CD1c-positive myeloid dendritic cell (primary cell): ENCODE measurements around the gene DOCK7.
"Not testable (repeated sequence)": the region's sequence is repeated elsewhere in the genome, so short reads cannot be mapped to it uniquely, and the experiment has no call there.

Experiments used
- DNase-seq: peaks from one replicate; pipeline ENCODE4 v3.0.0-alpha.2; 2016; ENCODE audit errors: extremely low spot score

The DOCK7 gene

DNA sequence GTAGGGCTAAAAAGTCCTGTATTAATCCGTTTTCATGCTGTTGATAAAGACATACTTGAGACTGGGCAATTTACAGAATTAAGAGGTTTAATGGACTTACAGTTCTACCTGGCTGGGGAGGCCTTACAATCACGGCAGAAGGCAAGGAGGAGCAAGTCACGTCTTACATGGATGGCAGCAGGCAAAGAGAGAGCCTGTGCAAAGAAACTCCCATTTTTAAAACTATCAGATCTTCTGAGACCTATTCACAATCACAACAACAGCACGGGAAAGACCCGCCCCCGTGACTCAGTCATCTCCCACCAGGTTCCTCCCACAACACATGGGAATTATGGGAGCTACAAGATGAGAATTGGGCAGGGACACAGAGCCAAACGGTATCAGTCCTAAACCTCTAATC, 6.3 kb upstream of the DOCK7 start:
- not testable (repeated sequence) for DNase-seq

DNA sequence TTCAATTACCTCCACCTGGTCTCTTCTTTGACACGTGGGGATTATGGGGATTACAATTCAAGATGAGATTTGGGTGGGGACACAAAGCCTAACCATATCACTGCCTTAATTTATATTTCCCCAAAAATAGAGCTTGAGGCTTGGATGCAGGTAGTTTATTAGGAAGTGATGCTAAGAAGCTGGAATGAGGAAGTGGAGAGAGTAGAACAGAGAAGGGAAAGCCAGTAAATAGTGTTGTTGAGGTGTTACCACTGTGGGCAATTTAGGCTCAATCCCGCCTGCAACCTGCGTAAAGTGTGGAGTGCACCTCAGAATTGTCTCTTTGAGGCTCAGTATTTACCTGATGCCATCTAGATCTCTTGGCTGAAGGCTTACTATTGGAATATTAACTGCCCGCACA, 4.9 kb upstream of the DOCK7 start:
- DNase-seq, result no peak

- DNase-seq, result no peak
These were observed 3.1 kb upstream of the DOCK7 start for GRCh38 chr1:62691062-62691844.

- DNase-seq, result peak; percentile 59
These were observed 1.3 kb upstream of the DOCK7 start for GRCh38 chr1:62689524-62689923.

- no peak for DNase-seq
These were observed 500 bp upstream of the DOCK7 start for GRCh38 chr1:62688687-62689085.

DNA sequence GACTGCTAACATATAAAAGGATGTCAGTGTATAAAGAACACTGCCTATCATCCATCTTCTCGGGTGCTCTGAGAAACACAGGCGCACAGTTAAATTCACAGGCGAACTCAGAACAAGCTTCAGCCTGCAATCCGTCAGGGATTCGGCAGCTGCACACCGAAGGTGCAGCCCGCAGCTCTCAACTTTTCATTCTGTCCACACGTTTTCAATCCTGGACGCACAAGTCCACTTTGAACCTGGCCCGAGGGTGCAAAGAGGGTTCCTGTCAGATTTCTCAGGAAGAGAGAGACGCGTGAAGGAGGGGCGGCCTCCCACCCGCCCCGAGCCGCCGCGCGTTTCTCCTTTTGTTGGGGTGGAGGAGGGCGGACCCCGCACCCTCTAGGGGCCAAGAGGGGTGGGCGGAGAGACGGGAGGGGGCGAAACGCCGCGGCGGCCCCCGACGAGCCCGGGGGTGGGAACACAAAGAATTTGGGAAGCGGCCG, 724 bp downstream of the DOCK7 start:
- DNase-seq, result peak; percentile 61

- no peak for DNase-seq
These were observed 1.4 kb downstream of the DOCK7 start for GRCh38 chr1:62686822-62687221.

DNA sequence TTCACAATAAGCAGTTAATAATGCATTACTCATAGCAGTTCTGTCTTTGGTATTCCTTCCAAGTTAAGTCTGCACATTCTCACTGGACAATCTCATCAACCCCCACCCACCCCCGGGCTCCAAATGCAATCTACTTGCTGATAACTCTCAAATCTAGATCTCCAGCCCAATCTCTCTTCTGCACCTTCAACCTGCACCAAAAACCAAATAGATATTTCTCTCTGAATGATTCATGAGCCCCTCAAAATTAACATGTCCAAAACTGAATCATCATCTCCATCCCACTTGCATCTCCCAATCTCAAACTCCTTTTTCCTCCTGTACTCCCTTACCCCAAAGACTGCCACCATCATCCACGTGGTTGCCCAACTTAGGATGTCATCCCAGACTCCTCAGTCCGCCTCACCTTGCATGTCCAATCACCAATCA, 2.7 kb downstream of the DOCK7 start:
- DNase-seq, result no peak

GRCh38 chr1:62682531-62682930, 5.7 kb downstream of the DOCK7 start:
- no peak for DNase-seq

DNA sequence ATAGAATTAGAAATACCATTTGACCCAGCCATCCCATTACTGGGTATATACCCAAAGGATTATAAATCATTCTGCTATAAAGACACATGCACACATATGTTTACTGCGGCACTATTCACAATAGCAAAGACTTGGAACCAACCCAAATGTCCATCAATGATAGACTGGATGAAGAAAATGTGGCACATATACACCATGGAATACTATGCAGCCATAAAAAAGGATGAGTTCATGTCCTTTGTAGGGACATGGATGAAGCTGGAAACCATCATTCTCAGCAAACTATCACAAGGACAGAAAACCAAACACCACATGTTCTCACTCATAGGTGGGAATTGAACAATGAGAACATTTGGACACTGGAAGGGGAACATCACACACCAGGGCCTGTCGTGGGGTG, 7.2 kb downstream of the DOCK7 start:
- not testable (repeated sequence) for DNase-seq

- not testable (repeated sequence) for DNase-seq
These were observed 10.4 kb downstream of the DOCK7 start for GRCh38 chr1:62677822-62678221.

DNA sequence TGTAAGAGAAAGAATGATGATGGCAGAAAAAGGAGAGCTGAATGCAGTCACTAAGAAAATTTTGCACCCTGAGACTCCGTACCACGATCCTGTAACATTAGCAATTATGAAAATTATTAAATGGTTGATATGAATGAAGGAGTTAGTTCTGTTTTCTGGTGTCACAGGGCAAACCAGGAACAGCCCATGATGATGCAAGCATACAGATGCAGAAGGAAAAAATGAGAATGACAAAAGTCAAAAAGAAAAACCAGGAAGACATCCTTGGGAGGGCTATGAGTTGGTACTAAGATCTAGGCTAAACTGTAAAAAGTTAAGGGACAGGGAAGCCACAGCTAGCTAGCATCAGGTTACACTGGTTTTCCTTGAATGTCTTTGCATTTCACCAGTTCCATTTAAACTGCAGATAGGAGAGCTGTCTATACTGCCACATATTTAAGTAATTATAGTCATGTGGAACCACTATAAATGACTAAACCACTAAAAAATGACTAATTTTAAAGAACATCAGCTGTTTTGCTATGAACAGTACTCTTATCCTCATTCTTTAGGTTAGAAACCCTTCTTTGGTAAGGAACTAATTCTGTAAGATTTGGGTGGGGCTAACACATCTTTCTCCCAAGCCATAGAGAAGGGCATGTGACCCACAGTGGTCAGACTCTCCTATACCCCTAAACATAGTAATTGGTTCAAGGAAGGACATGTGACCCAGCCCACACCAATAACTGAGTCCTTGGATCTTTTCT, 11.4 kb downstream of the DOCK7 start:
- DNase-seq, result peak; percentile 54

GRCh38 chr1:62673629-62674028, 14.6 kb downstream of the DOCK7 start:
- no peak for DNase-seq

DNA sequence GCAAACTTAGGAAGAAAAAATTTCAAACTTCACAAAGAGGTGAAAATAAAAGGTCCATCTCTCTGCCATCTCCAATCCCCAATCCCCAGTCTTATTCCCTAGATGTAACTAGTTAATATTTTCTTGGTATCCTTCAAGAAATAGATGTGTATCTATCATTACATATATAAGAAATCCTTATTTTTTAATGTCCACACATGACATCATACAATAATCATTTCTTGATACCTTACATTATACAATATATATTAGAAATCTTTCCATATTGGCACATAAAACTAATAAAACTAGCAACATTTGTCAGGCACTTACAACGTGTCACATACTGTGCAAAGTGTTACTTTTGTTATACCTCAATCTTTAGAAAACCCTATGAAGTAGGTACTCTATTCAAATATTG, 16.2 kb downstream of the DOCK7 start:
- DNase-seq, result no peak

- no peak for DNase-seq
These were observed 33.4 kb downstream of the DOCK7 start for GRCh38 chr1:62654744-62655143.

- no peak for DNase-seq
These were observed 35.8 kb downstream of the DOCK7 start for GRCh38 chr1:62652387-62652786.

DNA sequence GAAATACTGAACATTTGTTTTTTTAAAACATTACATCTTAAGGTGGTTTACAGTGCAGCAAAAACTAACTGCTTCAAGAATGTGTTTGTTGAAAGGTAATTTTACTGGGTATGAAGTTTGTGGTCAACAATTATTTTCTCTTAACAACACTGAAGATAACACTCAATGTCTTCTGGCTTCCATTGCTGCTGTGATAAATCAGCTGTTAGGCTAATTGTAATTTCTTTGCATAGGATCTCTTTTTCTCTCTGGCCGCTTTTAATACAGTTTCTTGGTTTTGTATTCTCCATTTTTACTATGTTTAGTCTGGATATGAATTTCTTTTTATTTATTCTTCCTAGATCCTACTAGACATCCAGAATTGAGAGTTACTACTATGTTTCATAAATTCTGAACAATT, 44.9 kb downstream of the DOCK7 start:
- DNase-seq, result no peak

- no peak for DNase-seq
These were observed 50.6 kb downstream of the DOCK7 start for GRCh38 chr1:62637392-62638105.

DNA sequence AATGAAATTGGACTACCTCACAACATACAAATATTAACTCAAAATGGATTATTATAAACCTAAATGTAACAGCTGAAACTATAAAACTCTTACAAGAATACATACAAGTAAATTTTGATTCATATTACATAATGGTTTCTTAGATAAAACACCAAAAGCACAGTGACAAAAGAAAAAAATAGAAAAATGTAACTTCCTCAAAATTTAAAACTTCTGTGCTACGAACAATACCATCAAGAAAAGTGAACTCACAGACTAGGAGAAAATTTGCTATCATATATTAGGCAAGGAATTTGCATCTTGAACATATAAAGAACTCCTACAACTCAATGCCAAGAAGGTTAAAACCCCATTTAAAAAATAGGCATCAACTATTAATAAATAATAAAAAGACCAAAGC, 59.7 kb downstream of the DOCK7 start:
- peak; percentile 4 for DNase-seq

DNA sequence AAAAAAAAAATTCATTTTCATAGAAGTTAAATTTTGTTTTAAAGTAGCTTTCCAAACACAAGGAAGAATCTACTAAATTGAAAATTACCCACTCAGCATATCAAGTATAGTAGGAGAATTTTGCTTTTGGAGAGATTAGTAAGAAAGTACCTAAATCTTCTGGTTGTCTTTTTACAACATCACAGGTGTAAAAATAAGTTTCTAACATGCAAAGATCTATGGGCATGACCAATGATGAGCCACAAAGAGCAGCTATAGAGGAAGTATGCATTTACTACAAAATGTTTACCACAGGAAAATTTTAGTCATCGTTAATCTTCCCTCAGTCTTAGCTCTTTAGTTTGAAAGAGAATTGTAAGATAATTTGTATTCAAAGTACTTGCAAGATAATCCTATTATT, 62.8 kb downstream of the DOCK7 start:
- no peak for DNase-seq

DNA sequence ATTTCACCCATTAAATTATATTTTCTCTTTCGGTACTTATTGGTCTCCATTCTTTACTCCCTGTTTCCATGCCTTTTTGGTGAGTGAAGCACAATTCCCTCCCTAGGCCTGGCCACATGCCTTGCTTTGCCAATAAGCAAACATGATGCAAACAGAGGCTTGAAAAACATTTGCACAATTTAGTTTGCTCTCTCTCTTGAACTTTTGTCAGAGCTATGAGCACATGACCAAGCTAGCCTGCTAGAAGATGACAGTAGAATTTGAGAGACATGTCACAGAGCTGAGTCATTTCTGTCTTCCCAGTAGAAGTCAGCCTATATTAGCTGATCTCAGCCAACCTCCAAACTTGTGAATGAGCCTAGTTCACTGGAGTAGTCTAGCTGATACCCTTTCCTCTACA, 66.3 kb downstream of the DOCK7 start:
- peak; percentile 64 for DNase-seq

GRCh38 chr1:62613890-62614289, 74.3 kb downstream of the DOCK7 start:
- DNase-seq, result no peak
